ENCODE measurements around the gene BTBD9. TPM values are rescaled to one million over a fixed set of nuclear protein-coding genes. Genes with fewer than 3 reads are reported as not detected.

The BTBD9 gene
- total RNA-seq, 4 donors from 2014 or later: 9.2 to 16.3 (median 11.6) TPM

DNA sequence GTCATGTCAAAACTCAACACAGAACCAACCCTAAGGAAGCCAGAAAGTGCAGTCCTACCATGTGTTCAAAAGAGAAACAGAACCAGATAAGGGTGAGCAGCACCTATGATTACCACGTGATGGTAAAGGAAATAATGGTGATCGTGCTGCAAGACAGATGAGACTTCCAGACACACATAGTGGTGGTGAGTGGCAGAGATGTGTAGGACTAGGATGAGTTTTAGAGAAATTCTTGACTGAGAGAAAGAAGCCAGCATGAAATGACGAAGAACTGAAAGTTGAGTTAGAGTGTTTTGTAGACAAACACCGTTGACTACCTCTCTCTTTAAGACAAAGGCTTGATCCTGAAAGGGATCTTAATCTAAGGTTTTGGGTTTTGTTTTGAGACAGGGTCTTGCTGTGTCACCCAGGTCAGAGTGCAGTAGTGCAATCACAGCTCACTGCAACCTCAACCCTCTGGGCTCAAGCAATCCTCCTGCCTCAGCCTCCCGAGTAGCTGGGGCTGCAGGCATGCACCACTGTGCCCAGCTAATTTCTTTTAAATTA, 10.6 kb upstream of the BTBD9 start:
- intact Hi-C loops (cut with DNase I): no loop called here
- TF ChIP-seq, protein P1, sequence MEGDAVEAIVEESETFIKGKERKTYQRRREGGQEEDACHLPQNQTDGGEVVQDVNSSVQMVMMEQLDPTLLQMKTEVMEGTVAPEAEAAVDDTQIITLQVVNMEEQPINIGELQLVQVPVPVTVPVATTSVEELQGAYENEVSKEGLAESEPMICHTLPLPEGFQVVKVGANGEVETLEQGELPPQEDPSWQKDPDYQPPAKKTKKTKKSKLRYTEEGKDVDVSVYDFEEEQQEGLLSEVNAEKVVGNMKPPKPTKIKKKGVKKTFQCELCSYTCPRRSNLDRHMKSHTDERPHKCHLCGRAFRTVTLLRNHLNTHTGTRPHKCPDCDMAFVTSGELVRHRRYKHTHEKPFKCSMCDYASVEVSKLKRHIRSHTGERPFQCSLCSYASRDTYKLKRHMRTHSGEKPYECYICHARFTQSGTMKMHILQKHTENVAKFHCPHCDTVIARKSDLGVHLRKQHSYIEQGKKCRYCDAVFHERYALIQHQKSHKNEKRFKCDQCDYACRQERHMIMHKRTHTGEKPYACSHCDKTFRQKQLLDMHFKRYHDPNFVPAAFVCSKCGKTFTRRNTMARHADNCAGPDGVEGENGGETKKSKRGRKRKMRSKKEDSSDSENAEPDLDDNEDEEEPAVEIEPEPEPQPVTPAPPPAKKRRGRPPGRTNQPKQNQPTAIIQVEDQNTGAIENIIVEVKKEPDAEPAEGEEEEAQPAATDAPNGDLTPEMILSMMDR (IDR thresholded peaks at IDR 0.05): no peak
- no peak for TF ChIP-seq POLR2A (IDR thresholded peaks at IDR 0.05)
- Histone ChIP-seq H3K36me3 (no peaks in the 10 kb centered on the region), H3K9me3 (no peaks in the 10 kb centered on the region), H3K4me3 (no peak overlapping the region), H3K4me1 (no peaks in the 10 kb centered on the region), H3K27me3 (no peaks in the 10 kb centered on the region), H3K27ac (no peak overlapping the region)
- 91% methylated on average over 5 of the region's 5 CpGs for WGBS, 2 donors
- no peak for DNase-seq

DNA sequence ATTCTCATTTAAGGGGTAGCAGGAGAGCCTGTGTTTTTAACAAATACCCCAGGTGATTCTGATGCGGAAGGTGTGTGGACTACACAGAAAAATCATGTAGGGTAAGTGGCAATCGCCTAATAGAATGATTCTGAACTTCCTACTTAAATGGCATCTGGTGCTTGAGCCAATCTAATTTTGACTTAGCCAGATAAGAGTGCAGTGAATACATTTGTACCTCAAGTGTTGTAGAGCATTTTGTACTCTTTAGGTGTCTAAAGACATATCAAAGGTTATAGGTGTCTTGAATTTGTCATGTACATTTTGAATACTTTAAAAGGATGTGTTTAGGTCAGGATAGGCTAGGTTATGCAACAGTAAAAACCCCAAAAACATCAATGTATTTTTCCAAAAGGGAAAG, 10.0 kb upstream of the BTBD9 start:
- Histone ChIP-seq H3K4me3 (no peak overlapping the region), H3K36me3 (no peaks in the 10 kb centered on the region), H3K27me3 (no peaks in the 10 kb centered on the region), H3K4me1 (no peaks in the 10 kb centered on the region), H3K27ac (no peak overlapping the region), H3K9me3 (no peaks in the 10 kb centered on the region)
- intact Hi-C loops (cut with DNase I): no loop called here
- no peak for TF ChIP-seq POLR2A (IDR thresholded peaks at IDR 0.05)
- TF ChIP-seq, protein P1 (IDR thresholded peaks at IDR 0.05): no peak
- no peak for DNase-seq
- 94 to 97% methylated on average over 2 of the region's 2 CpGs for WGBS, 2 donors

DNA sequence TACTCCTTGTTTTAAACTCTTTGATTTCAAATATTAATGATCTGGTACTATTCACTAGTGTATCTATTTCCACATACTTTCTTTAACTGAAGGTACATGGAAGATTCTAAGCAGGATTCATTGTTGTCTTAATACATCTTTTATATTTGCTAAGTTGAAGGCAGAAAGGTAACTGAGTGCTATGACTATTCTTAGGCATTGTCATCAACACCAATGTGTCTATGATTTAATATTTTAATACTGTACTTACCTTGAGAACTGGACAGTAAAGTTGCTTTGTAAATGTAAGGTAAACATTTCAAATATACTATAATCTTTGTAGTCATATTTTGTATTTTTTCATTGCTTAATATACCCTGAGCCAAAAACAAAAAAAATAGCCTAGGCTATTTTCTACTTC, 8.9 kb upstream of the BTBD9 start:
- Histone ChIP-seq H3K4me3 (no peak overlapping the region), H3K36me3 (no peaks in the 10 kb centered on the region), H3K9me3 (no peaks in the 10 kb centered on the region), H3K27me3 (no peaks in the 10 kb centered on the region), H3K4me1 (no peaks in the 10 kb centered on the region), H3K27ac (no peak overlapping the region)
- TF ChIP-seq, protein P1 (IDR thresholded peaks at IDR 0.05): no peak
- no peak for TF ChIP-seq POLR2A (IDR thresholded peaks at IDR 0.05)
- intact Hi-C loops (cut with DNase I): no loop called here
- no peak for DNase-seq

DNA sequence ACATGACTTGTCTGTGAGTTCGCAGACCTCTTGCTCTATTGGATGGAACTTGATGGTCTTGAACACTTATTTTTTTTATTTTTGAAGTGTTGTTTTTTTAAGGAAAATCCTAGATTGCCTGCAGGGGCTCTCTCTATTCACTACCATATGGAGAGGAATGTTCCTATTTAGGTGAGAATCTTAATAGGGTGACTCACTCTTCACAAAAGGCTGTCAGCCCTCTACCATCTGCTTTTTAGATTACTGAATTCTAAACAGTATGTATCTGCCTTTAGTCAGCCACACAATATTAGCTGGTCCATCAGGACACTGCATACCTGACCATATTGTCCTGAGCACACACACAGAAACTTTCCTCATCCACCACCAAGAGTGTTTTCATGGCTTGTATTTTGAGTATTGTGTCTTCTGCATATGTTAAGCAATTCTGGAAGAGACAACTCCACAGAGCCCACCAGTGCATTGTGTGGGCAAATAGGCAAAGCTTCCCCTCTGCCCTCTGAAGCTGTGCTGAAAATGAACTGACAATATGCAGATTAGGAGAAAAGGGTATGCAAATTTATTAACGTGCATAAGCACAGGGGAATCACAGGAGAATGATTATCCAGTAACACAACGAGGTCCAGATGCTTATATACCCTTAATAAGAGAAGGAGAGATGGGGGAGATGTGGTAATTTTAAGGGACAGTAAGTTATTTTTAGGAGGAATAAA, 6.6 kb upstream of the BTBD9 start:
- Histone ChIP-seq H3K9me3 (no peaks in the 10 kb centered on the region), H3K36me3 (no peaks in the 10 kb centered on the region), H3K27ac (no peak overlapping the region), H3K4me3 (no peak overlapping the region), H3K4me1 (peaks cover 0 to under 1% (median 0%) of the 10 kb centered on the region in 3 donors), H3K27me3 (no peaks in the 10 kb centered on the region)
- intact Hi-C loops (cut with DNase I): no loop called here
- WGBS, 2 donors: 56 to 57% methylated on average over 3 of the region's 3 CpGs
- TF ChIP-seq, protein P1 (IDR thresholded peaks at IDR 0.05): no peak
- no peak for TF ChIP-seq POLR2A (IDR thresholded peaks at IDR 0.05)
- no peak for DNase-seq

GRCh38 chr6:38644951-38645350, 5.2 kb upstream of the BTBD9 start:
- Histone ChIP-seq H3K9me3 (no peaks in the 10 kb centered on the region), H3K27me3 (no peaks in the 10 kb centered on the region), H3K27ac (no peak overlapping the region), H3K4me1 (peaks cover 7 to 13% (median 8%) of the 10 kb centered on the region in 3 donors), H3K4me3 (no peak overlapping the region), H3K36me3 (no peaks in the 10 kb centered on the region)
- TF ChIP-seq, protein P1 (IDR thresholded peaks at IDR 0.05): no peak
- 31 to 38% methylated on average over 1 of the region's 1 CpG for WGBS, 2 donors
- no peak for DNase-seq
- intact Hi-C loops (cut with DNase I): no loop called here
